Suppressor macrophage treated with lipopolysaccharide for 4 hours (primary cell): Measurements from ENCODE around the gene CNGB1.
A peak's percentile ranks its signal among the peaks of the same experiment; 100 is the strongest.
"Not testable (repeated sequence)": the region's sequence is repeated elsewhere in the genome, so short reads cannot be mapped to it uniquely, and the experiment has no call there.

ENCODE experiments used
- DNase-seq: peaks from one replicate; pipeline ENCODE4 v3.0.0-alpha.2; 2020

The CNGB1 gene

DNA sequence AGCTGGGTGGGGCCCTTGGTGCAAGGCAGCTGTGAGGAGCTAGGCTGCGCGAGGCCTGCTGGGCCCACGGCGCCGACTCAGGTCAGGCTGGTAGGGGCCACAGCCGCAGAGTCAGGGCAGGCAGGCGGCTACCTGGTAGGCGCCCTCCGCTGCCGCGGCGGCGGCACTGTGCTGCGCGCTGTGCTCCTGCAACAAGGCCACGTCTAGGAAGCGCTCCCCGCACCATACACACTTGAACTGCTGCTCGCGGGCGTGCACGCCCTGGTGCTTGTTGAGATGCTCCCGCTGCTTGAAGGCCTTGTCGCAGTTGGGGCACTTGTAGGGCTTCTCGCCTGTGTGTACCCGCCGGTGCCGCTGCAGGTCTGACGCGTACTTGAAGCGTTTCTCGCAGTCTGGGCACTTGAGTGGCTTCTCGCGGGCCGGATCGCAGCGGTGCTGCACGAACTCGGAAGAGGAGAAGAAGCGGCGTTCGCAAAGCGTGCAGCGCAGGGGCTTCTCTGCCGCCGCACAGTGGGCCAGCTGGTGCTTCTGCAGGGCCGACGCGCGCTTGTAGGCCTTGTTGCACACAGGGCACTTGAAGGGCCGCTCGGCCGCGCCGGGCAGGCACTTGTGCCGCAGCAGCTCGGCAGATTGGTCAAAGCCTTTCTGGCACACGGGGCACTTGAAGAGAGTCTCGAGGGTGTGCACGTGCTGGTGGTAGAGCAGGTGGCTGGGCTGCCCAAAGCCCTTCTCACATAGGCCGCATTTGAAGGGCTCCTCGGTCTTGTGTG is 25.7 kb upstream of the CNGB1 start:
- no peak for DNase-seq

DNA sequence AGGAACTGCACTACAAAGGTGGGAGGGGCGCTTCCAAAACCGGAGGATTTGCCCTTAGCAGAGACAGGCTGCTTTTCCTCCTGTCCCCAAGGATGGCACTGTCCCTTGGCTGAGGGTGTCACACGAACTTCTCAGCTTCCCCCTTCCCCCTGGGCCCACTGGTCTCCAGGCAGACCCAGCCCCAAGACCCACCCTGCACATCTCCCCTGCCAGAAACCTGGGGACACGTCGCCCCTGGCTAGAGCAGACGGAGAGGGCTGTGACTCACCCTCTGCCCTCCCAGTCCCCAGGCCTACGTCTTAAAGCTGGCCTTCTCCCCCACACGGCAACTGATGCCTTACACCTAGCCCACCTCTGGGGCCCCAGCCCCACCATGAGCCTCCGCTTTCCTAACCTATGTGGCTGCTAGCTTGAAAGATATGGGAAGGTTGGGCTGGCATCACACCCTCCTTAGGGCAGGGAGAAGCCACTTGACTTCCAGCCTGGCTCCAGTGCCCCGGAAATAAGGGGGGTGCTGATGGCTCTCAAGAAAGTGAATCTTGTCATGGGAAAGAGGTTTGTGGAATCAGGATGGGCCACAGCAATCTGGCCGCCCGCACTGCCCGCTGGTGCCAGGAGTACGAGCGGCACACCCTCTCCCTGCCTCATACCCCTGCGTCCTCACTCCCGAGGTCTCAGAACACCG is 24.9 kb upstream of the CNGB1 start:
- no peak for DNase-seq

DNA sequence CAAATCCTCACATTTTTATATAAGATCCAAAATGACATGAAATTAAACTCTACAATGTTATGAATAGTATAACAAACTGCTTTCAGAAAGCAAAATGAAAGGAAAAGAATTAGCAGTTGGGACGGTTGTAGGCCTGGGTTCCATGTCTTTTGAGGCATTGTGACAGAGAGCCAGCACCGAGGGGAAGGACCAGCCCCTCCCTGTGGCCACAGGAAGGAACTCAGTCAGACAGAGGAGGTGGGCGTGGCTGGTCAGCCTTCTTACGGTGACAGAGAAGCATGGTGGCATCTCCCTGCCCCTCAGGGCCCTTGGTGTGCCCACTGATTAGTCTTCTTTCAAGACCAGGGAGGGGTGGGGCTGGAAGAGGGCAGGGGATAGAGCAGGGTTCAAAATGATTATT is 23.9 kb upstream of the CNGB1 start:
- DNase-seq, result peak; percentile 75

DNA sequence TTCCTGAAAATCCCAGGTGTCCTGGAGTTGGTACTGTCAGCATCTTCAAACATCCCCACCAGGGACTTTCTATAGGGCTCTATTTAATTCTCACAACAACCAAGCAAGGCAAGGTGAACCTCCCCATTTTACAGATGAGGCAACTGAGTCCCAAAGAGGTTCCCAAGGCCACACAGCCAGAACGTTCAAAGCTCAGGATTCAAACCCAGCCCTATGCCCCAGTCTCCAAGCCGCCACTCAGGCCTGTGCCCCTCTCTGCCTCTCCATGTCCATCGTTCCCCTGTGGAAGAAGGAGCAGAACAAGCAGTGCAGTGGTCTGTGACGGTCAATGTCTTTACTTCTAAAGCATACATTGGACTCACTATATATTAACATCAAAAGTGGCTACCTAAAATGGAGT is 23.4 kb upstream of the CNGB1 start:
- no peak for DNase-seq

GRCh38 chr16:57993897-57994296 is 23.0 kb upstream of the CNGB1 start:
- DNase-seq, result no peak

DNA sequence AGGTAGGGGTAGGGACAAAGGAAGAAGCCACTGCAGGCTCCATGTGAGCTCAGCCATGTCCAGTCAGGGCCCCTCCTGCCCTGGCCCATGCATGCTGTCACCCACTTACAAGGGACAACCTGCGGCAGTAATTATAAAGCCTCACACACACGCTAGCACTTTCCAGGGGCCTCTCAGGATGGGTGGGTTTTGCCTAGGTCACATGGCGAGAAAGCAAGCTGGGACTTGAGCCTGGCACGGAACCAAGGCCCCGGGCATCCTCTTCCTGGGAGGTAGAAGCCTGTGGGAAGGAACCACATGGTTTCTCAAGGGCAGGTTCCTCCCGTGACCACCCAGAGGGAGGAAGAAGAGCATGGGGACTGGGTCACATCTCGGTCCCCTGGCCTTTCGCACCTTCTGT is 22.5 kb upstream of the CNGB1 start:
- DNase-seq, result no peak

GRCh38 chr16:57992084-57992483 is 21.2 kb upstream of the CNGB1 start:
- DNase-seq, result no peak

GRCh38 chr16:57991551-57992059 is 20.7 kb upstream of the CNGB1 start:
- no peak for DNase-seq

DNA sequence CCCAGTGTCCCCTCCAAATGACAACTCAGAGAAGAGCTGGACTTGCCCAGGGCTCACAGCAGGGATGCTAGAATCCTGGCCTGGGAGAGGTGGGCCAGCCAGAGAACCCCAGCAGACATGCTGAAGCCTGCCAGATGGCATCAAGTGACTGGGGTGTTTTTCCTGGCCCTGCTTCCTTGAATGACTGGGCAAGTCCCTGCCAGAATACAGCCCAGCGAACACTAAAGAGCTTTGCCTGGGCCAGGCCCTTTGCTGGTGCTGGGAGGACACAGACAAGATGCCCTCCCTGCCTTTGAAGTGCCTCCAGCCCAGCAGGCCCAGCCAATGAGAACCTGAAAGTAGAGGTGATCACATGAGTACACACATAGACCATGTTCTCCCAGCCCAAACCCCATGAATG is 18.0 kb upstream of the CNGB1 start:
- no peak for DNase-seq

GRCh38 chr16:57987441-57988177 is 16.7 kb upstream of the CNGB1 start:
- DNase-seq, result no peak

DNA sequence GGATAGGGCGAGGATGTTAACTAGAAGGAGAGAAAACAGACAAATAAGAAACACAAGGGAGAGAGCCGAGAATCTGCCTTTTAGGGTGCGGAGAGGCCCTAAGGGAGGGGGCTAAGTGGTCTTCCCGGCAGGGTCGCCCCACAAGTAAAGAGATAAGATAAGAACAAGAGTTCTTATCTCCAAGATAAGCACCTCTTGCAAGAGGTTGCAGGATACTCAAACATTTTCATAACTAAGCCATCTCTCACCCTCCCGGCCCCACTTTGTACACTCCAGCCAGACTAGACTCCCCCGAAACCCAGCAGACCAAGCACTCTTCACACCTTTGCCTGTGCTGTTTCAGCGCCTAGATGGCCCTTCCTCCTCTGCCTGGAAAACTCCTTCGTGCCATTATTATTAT is 15.3 kb upstream of the CNGB1 start:
- no peak for DNase-seq

GRCh38 chr16:57985204-57986181 is 14.6 kb upstream of the CNGB1 start:
- no peak for DNase-seq

DNA sequence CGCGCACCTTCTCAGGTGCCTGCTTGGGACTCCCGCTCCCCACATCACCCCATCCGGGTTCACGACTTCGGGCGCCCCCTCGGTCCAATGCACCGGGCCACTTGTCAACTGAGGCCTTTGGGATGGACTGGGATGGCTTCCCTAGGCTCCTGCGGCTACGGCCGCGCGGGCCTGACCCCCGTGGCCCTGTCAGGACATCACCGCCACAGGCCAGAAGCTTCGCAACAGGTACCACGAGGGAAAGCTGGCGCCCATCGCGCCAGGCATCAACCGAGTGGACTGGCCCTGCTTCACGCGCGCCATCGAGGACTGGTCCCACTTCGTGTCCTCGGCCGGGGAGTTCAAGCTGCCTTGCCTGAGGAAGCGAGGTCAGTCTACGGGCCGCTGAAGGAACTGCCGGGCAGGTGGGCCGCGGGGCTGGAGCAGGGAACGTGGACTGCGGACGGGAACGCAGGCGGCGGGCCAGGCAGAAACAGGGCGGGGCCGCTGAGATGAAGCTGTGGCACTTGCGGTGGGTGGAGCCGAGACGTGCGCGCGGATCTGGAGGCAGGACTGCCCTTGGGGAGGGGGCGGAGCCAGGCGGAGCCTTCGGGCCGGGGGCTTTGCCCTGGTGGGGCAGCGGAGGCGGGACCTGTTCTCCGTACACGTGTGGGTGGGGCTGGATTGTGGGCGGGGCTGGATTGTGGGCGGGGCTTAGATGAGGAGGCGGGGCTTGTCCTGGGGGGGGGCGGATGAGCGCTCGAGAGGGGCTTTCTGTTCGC is 13.7 kb upstream of the CNGB1 start:
- peak; percentile 70 for DNase-seq

DNA sequence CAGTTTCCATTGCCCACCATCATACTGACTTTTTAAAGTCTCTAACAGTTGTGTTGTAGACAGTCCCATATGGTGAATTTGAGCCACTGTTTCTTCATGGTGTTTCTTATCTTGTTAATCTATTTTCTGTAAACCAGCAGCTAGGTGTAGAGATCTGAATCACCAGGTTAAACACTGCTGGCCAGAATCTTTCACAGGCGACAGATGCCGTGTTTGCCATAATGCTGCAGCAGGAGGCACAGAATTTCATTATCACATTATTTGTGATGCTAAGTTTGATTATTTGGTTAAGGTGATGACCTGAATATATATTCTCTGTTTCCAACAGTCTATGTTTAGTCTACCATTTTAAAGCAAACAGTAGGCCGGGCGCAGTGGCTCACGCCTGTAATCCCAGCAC is 11.5 kb upstream of the CNGB1 start:
- DNase-seq, result no peak

- DNase-seq, result no peak
Measured at GRCh38 chr16:57981636-57982035, 10.7 kb upstream of the CNGB1 start.

DNA sequence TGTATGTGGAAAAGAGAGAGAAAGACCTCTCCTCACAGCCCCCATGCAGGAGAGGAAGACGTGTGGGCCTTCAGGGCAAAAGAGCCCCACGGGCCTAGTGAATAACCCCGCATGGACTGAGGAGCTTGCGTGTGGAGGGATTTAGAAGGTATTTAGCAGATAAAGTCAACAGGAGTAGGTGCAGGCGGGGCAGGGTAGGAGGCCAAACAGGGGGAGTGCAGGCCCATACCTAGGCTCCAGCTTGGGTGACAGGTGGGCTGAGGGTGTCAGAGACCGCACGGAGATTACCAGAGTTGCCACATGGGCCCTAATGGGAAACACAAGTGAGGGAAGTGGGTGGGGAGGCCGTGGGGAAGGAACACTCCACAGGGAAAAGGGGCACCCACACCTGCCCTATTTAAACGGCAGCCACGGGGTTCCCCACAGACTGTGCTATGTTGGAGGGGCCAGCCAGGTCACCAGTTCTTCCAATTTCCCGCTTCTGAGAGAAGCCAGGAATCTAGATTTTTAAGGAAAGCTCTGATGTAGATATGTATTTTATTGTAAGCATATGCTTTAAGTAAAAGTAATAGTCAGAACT is 8.2 kb upstream of the CNGB1 start:
- DNase-seq, result no peak

GRCh38 chr16:57978070-57978465 is 7.1 kb upstream of the CNGB1 start:
- not testable (repeated sequence) for DNase-seq

DNA sequence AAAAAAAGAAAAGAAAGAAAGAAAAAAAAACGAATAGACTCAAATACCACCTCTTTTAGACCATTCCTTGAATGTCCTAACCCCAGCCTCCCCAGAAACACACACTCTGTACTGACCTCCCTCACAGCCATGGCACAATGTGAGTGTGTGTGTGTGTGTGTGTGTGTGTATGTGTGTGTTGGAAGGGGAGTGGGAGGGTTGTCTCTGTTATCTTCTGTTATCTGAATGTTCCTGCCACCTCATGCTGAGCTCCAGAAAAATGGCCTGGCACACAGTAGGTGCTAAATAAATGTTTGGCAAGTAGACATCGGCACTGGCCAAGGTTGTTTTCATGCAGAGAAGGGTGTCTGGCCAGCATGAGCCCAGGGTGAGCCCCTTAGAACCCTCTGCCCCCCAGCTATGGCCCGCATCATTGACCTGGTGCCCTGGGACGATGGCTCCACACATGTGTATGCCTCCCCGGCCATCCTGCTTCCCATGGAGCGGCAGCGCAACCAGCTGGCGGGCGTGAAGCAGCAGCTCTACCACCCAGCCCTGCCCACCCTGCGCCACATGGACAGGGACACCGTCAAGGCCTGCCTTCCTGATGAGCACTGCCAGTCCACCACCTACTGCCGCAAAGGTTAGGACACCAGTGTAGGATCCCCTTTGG is 6.6 kb upstream of the CNGB1 start:
- DNase-seq, result no peak

DNA sequence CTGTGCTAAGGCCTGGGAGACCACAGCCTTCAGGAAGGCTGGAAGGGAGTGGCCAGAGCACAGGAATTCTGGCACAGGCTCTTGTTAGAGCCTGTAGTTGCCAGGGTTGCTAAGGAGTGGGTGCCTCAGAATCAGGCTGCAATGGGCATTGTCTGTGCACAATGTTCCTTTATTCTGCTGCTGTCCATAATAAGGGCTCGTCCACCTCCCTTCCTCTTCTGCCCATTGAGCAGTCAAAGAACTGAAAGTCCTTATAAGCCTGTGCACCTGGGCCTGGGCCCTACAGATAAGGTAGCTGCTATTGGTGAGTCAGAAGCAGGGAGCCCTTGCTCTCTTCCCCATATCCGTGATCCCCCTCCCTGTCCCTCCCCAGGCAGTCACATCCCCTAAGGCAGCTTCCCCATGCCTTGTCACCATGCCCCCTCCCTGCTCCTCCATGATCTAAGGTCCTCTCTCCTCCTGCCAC is 5.4 kb upstream of the CNGB1 start:
- DNase-seq, result no peak

DNA sequence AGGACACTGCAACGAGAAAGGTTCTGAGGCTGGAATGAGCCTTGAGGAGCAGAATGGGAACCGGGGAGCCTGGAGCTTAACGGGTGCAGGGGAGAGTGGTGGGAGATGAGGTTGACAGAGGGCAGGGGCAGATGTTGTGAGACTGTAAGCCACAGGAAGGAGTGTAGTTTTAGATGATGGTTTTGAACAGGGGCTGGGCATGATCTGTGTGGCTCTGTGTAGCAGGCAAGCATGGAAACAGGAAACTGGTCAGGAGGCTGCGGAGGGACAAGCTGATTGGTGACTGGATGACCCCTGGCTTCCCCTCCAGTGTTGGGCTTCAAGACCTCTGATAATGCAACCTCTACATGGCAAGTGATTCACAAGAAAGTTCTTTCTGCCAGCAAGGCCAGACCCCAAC is 1.4 kb upstream of the CNGB1 start:
- DNase-seq, result no peak

DNA sequence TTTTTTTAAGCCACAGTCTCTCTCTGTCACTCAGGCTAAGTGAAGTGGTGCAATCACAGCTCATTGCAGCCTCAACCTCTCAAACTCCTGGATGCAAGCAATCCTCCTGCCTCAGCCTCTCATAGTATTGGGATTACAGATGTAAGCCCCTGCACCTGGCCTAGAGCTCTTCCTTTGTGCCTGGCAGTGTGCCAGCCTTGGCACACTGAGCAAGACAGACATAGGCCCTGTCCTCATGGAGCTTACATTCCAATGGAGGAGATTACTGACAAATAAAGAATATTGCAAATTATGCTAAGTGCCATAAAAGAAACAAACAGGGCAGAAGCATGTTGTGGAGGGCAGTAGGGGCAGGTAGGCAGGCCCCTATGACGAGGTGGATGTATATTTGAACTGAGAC is 920 bp upstream of the CNGB1 start:
- DNase-seq, result no peak
